ENCODE results near the gene CFAP161. TPM values are rescaled to one million over a fixed set of nuclear protein-coding genes. Genes with fewer than 3 reads are reported as not detected.

CFAP161 gene
- total RNA-seq, 4 donors from 2014 or later = 6.6 TPM; not detected in 3

GRCh38 chr15:81095690-81096365 lies 38.2 kb upstream of the CFAP161 start:
- TF ChIP-seq CTCF (IDR thresholded peaks at IDR 0.05) (no peak), POLR2A (IDR thresholded peaks at IDR 0.05) (no peak)
- Histone ChIP-seq H3K4me3 (no peak overlapping the region), H3K36me3 (no peaks in the 10 kb centered on the region), H3K9me3 (no peaks in the 10 kb centered on the region), H3K27ac (no peak overlapping the region), H3K27me3 (no peaks in the 10 kb centered on the region), H3K4me1 (no peaks in the 10 kb centered on the region)
- no peak for DNase-seq

GRCh38 chr15:81096398-81096797 lies 37.7 kb upstream of the CFAP161 start:
- Histone ChIP-seq H3K27me3 (no peaks in the 10 kb centered on the region), H3K36me3 (no peaks in the 10 kb centered on the region), H3K9me3 (no peaks in the 10 kb centered on the region), H3K4me1 (no peaks in the 10 kb centered on the region), H3K27ac (no peak overlapping the region), H3K4me3 (no peak overlapping the region)
- TF ChIP-seq POLR2A (IDR thresholded peaks at IDR 0.05) (no peak), CTCF (IDR thresholded peaks at IDR 0.05) (no peak)
- no peak for DNase-seq

- no peak for DNase-seq
- no peaks in the 10 kb centered on the region for H3K27me3 ChIP-seq
- TF ChIP-seq CTCF (IDR thresholded peaks at IDR 0.05) (no peak), POLR2A (IDR thresholded peaks at IDR 0.05) (no peak)
- H3K27ac ChIP-seq = no peak overlapping the region
- no peaks in the 10 kb centered on the region for H3K9me3 ChIP-seq
- no peak overlapping the region for H3K4me3 ChIP-seq
- H3K36me3 ChIP-seq = no peaks in the 10 kb centered on the region
- H3K4me1 ChIP-seq = no peaks in the 10 kb centered on the region
Measured at GRCh38 chr15:81097116-81097889, 36.8 kb upstream of the CFAP161 start.

GRCh38 chr15:81097890-81098280 lies 36.2 kb upstream of the CFAP161 start:
- Histone ChIP-seq H3K4me3 (no peak overlapping the region), H3K36me3 (no peaks in the 10 kb centered on the region), H3K27ac (no peak overlapping the region), H3K27me3 (no peaks in the 10 kb centered on the region), H3K9me3 (no peaks in the 10 kb centered on the region), H3K4me1 (no peaks in the 10 kb centered on the region)
- no peak for TF ChIP-seq POLR2A (IDR thresholded peaks at IDR 0.05)
- DNase-seq = no peak

GRCh38 chr15:81098349-81098748 lies 35.7 kb upstream of the CFAP161 start:
- no peak for DNase-seq
- H3K36me3 ChIP-seq = no peaks in the 10 kb centered on the region
- TF ChIP-seq CTCF (IDR thresholded peaks at IDR 0.05) (no peak), POLR2A (IDR thresholded peaks at IDR 0.05) (no peak)
- H3K27me3 ChIP-seq = no peaks in the 10 kb centered on the region
- no peak overlapping the region for H3K4me3 ChIP-seq
- H3K27ac ChIP-seq = no peak overlapping the region
- no peaks in the 10 kb centered on the region for H3K9me3 ChIP-seq
- H3K4me1 ChIP-seq = no peaks in the 10 kb centered on the region

Measured in Peyer's patch (tissue), 4 donors.